Naive thymus-derived CD4-positive, alpha-beta T cell (primary cell): Measurements from ENCODE around the gene PHF8. TPM values are rescaled to one million over a fixed set of nuclear protein-coding genes. Genes with fewer than 3 reads are reported as not detected.

Source experiments
- ATAC-seq: fragments of 150-1000 bp; cut with Tn5 transposase; 2 replicates; pipeline ENCODE4 v1.10.0; 2021; ENCODE audit warnings: mild to moderate bottlenecking, moderate library complexity
- CTCF ChIA-PET: fragments of 350-600 bp; sonication (Branson Sonifier 250); formaldehyde crosslinking; loops from one replicate; lab custom pipeline; 2021; ENCODE audit warnings: antibody characterized with exemption; lab: Charles Lee
- POLR2A ChIA-PET: fragments of 350-600 bp; sonication (Branson Sonifier 250); formaldehyde crosslinking; loops from one replicate; lab custom pipeline; 2021; ENCODE audit warnings: antibody characterized with exemption, inconsistent platforms; lab: Charles Lee
- DNase-seq, 9 donors: peaks; one replicate each; pipeline versions ENCODE4 v3.0.0 to v3.0.0-alpha.2; 2020 to 2022; ENCODE audit warnings: mixed read lengths in 1 of 9
- H3K27ac ChIP-seq: one replicate; pipeline ENCODE4 v1.7.0; 2013; ENCODE audit warnings: mild to moderate bottlenecking, low read depth, low read length, moderate library complexity
- H3K27me3 ChIP-seq, 2 donors: one replicate each; pipeline ENCODE4 v1.7.0; 2013; ENCODE audit warnings: low read length in 2 of 2, mild to moderate bottlenecking in 2 of 2, moderate library complexity in 2 of 2; ENCODE audit not compliant: control insufficient read depth in 2 of 2, insufficient read depth in 2 of 2
- H3K36me3 ChIP-seq, 3 experiments: 1 replicate in 2 of 3; 2 replicates in 1 of 3; pipeline ENCODE4 v1.7.0; 2013; ENCODE audit warnings: low read length in 3 of 3, mild to moderate bottlenecking in 3 of 3, moderate library complexity in 1 of 3; ENCODE audit not compliant: insufficient read depth in 3 of 3, control insufficient read depth in 2 of 3
- H3K4me1 ChIP-seq, 2 donors: one replicate each; pipeline ENCODE4 v1.7.0; 2013; ENCODE audit warnings: low read length in 2 of 2, mild to moderate bottlenecking in 2 of 2, moderate library complexity in 1 of 2; ENCODE audit not compliant: control insufficient read depth in 2 of 2, insufficient read depth in 2 of 2
- H3K4me3 ChIP-seq: 2 replicates; pipeline ENCODE4 v1.7.0; 2013; ENCODE audit warnings: mild to moderate bottlenecking, low read length
- H3K9me3 ChIP-seq, 3 experiments: 1 replicate in 2 of 3; 2 replicates in 1 of 3; pipeline ENCODE4 v1.7.0; 2013; ENCODE audit warnings: low read length in 3 of 3; ENCODE audit not compliant: control insufficient read depth in 2 of 3
- H3K27ac Mint-ChIP-seq, 9 donors: one replicate each; pipeline ENCODE4 v1.8.0; 2020 to 2022; ENCODE audit warnings: mixed read lengths in 9 of 9, mild to moderate bottlenecking in 8 of 9, moderate library complexity in 5 of 9, inconsistent platforms in 2 of 9
- H3K27me3 Mint-ChIP-seq, 5 donors: one replicate each; pipeline ENCODE4 v1.8.0; 2021 to 2022; ENCODE audit warnings: mixed read lengths in 5 of 5, mild to moderate bottlenecking in 1 of 5
- H3K36me3 Mint-ChIP-seq, 5 donors: one replicate each; pipeline ENCODE4 v1.8.0; 2020 to 2022; ENCODE audit warnings: mixed read lengths in 5 of 5, mild to moderate bottlenecking in 3 of 5, inconsistent platforms in 1 of 5
- H3K4me1 Mint-ChIP-seq, 7 donors: one replicate each; pipeline ENCODE4 v1.8.0; 2020 to 2022; ENCODE audit warnings: mixed read lengths in 7 of 7, mild to moderate bottlenecking in 3 of 7, inconsistent platforms in 1 of 7
- H3K4me3 Mint-ChIP-seq, 10 donors: one replicate each; pipeline ENCODE4 v1.8.0; 2020 to 2022; ENCODE audit warnings: mild to moderate bottlenecking in 10 of 10, mixed read lengths in 10 of 10, moderate library complexity in 6 of 10, inconsistent platforms in 2 of 10
- H3K9me3 Mint-ChIP-seq, 11 donors: one replicate each; pipeline ENCODE4 v1.8.0; 2020 to 2022; ENCODE audit warnings: mixed read lengths in 11 of 11, mild to moderate bottlenecking in 4 of 11, inconsistent platforms in 1 of 11, moderate library complexity in 1 of 11
- intact Hi-C, 2 donors: fragments of 100-400 bp; cut with micrococcal nuclease; formaldehyde crosslinking; loops; one replicate each; pipeline ENCODE4 v1.15.1; 2023
- polyA plus RNA-seq, 2 donors: library from polyadenylated mRNA; unstranded; fragments of 300-500 nt; fragmentation: Illumina TruSeq; gene quantifications; one replicate each; pipeline ENCODE4 v1.2.3, GENCODE V29; 2021
- total RNA-seq, 6 experiments: library from RNA in 5 of 6; stranded (reverse) in 5 of 6; gene quantifications; 1 replicate in 5 of 6; 2 replicates in 1 of 6; pipeline ENCODE4 v1.2.3 and lab custom pipeline; 2021 to 2026

The PHF8 gene
- total RNA-seq = 10 to 100 TPM; 48.5 to 80.2 (median 54.5) TPM
- polyA plus RNA-seq = 10 to 100 TPM; 11.7 to 20.5 TPM
- 102 reads per million, percentile 85 among the genes with 10 or more reads in this experiment for total RNA-seq (lab: John Stamatoyannopoulos, UW)

- Mint-ChIP-seq H3K4me3 (peak within 1 kb of the TSS; percentile 84 to 96 (median 94)), H3K36me3 (peaks cover 0 to 10% (median 0%) of the 10 kb centered on the region in 5 donors), H3K4me1 (peaks cover 8 to 33% (median 17%) of the 10 kb centered on the region in 7 donors), H3K27me3 (no peaks in the 10 kb centered on the region), H3K9me3 (no peaks in the 10 kb centered on the region), H3K27ac (peak within 1 kb of the TSS; percentile 93 to 99 (median 97))
- Histone ChIP-seq H3K4me1 (peaks cover 9% of the 10 kb centered on the region in 2 donors), H3K27me3 (no peaks in the 10 kb centered on the region), H3K27ac (peak within 1 kb of the TSS; percentile 95), H3K9me3 (no peaks in the 10 kb centered on the region), H3K36me3 (no peaks in the 10 kb centered on the region), H3K4me3 (peak within 1 kb of the TSS; percentile 80)
- intact Hi-C loops = loop anchor here (1.0 to 10.0 kb wide), 17 partner anchors 139 to 1673 kb away; partner anchors contain the start of genes FAM120C (in 2 of the 2), GNL3L (in 2 of the 2), KANTR (in 2 of the 2) and KDM5C (in 2 of the 2)
- POLR2A ChIA-PET = interaction anchor here (0.7 to 4.2 kb wide), 13 partner anchors 15 to 1445 kb away, joined by 3 to 31 read pairs (median 4); partner anchors contain the start of genes FAM120C, GNL3L, RIBC1 and SMC1A
- CTCF ChIA-PET = interaction anchor here (1.2 kb wide), 1 partner anchor 360 kb away, joined by 3 read pairs; no protein-coding TSS in a partner anchor
- ATAC-seq (peak; percentile 90), DNase-seq (peak; percentile 84 to 96 (median 94))
Measured at GRCh38 chrX:54044126-54044876, at the start of gene PHF8. Gene PHF8, minus strand, starts transcription at chrX:54044473. Its CDS starts 1,745 bp downstream, at chrX:54042728.

- ATAC-seq = no peak
- Histone ChIP-seq H3K27ac (no peak overlapping the region), H3K4me1 (no peaks in the 10 kb centered on the region), H3K27me3 (no peaks in the 10 kb centered on the region), H3K36me3 (no peaks in the 10 kb centered on the region), H3K9me3 (no peaks in the 10 kb centered on the region), H3K4me3 (no peak overlapping the region)
- DNase-seq = no peak
- Mint-ChIP-seq H3K27ac (no peak overlapping the region), H3K36me3 (peaks cover 0 to 4% (median 0%) of the 10 kb centered on the region in 5 donors), H3K9me3 (no peaks in the 10 kb centered on the region), H3K4me3 (no peak overlapping the region), H3K27me3 (no peaks in the 10 kb centered on the region), H3K4me1 (no peaks in the 10 kb centered on the region)
- intact Hi-C loops = no loop called here
- CTCF ChIA-PET = no interaction called here
- POLR2A ChIA-PET = no interaction called here
Measured at GRCh38 chrX:54093571-54093970, 49.3 kb upstream of the PHF8 start.

- DNase-seq (no peak), ATAC-seq (no peak)
- intact Hi-C loops = no loop called here
- Mint-ChIP-seq H3K4me1 (no peaks in the 10 kb centered on the region), H3K36me3 (peaks cover 0 to 4% (median 0%) of the 10 kb centered on the region in 5 donors), H3K9me3 (no peaks in the 10 kb centered on the region), H3K27ac (no peak overlapping the region), H3K27me3 (no peaks in the 10 kb centered on the region), H3K4me3 (no peak overlapping the region)
- H3K9me3 ChIP-seq = no peaks in the 10 kb centered on the region
- ChIA-PET CTCF (no interaction called here), POLR2A (no interaction called here)
- no peaks in the 10 kb centered on the region for H3K4me1 ChIP-seq
- H3K27ac ChIP-seq = no peak overlapping the region
- no peaks in the 10 kb centered on the region for H3K27me3 ChIP-seq
- H3K36me3 ChIP-seq = no peaks in the 10 kb centered on the region
- H3K4me3 ChIP-seq = no peak overlapping the region
Measured at GRCh38 chrX:54093159-54093558, 48.9 kb upstream of the PHF8 start.

GRCh38 chrX:54090880-54091279 is 46.6 kb upstream of the PHF8 start:
- DNase-seq = no peak
- Mint-ChIP-seq H3K27ac (no peak overlapping the region), H3K4me1 (no peaks in the 10 kb centered on the region), H3K9me3 (no peaks in the 10 kb centered on the region), H3K27me3 (no peaks in the 10 kb centered on the region), H3K4me3 (no peak overlapping the region), H3K36me3 (peaks cover 0 to 7% (median 2%) of the 10 kb centered on the region in 5 donors)
- H3K4me1 ChIP-seq = no peaks in the 10 kb centered on the region
- no peaks in the 10 kb centered on the region for H3K36me3 ChIP-seq
- no peak overlapping the region for H3K27ac ChIP-seq
- no peaks in the 10 kb centered on the region for H3K27me3 ChIP-seq
- no peak for ATAC-seq
- no peaks in the 10 kb centered on the region for H3K9me3 ChIP-seq
- H3K4me3 ChIP-seq = no peak overlapping the region
- intact Hi-C loops = no loop called here
- CTCF ChIA-PET = no interaction called here
- POLR2A ChIA-PET = no interaction called here

- POLR2A ChIA-PET = no interaction called here
- Histone ChIP-seq H3K36me3 (peaks cover 0 to 3% (median 0%) of the 10 kb centered on the region in 3 experiments), H3K9me3 (no peaks in the 10 kb centered on the region), H3K27me3 (no peaks in the 10 kb centered on the region), H3K4me3 (no peak overlapping the region), H3K27ac (no peak overlapping the region), H3K4me1 (no peaks in the 10 kb centered on the region)
- H3K27ac Mint-ChIP-seq = no peak overlapping the region
- no peaks in the 10 kb centered on the region for H3K4me1 Mint-ChIP-seq
- ATAC-seq (no peak), DNase-seq (no peak)
- H3K4me3 Mint-ChIP-seq = no peak overlapping the region
- H3K36me3 Mint-ChIP-seq = peaks cover 0 to 22% (median 2%) of the 10 kb centered on the region in 5 donors
- peaks cover 0 to 2% (median 0%) of the 10 kb centered on the region in 11 donors for H3K9me3 Mint-ChIP-seq
- no peaks in the 10 kb centered on the region for H3K27me3 Mint-ChIP-seq
- CTCF ChIA-PET = no interaction called here
- intact Hi-C loops = no loop called here
Measured at GRCh38 chrX:54089191-54089590, 44.9 kb upstream of the PHF8 start.

GRCh38 chrX:54087661-54088060 is 43.4 kb upstream of the PHF8 start:
- no peak overlapping the region for H3K4me3 Mint-ChIP-seq
- Histone ChIP-seq H3K4me3 (no peak overlapping the region), H3K9me3 (no peaks in the 10 kb centered on the region), H3K27ac (no peak overlapping the region), H3K4me1 (no peaks in the 10 kb centered on the region), H3K27me3 (no peaks in the 10 kb centered on the region), H3K36me3 (peaks cover 0 to 5% (median 0%) of the 10 kb centered on the region in 3 experiments)
- H3K4me1 Mint-ChIP-seq = no peaks in the 10 kb centered on the region
- no peaks in the 10 kb centered on the region for H3K27me3 Mint-ChIP-seq
- DNase-seq (no peak), ATAC-seq (no peak)
- H3K36me3 Mint-ChIP-seq = peaks cover 0 to 22% (median 2%) of the 10 kb centered on the region in 5 donors
- H3K9me3 Mint-ChIP-seq = peaks cover 0 to 2% (median 0%) of the 10 kb centered on the region in 11 donors
- POLR2A ChIA-PET = no interaction called here
- H3K27ac Mint-ChIP-seq = peak overlapping the region in 2 of 9 donors; percentile 0 to 51
- CTCF ChIA-PET = interaction anchor here (0.7 kb wide), 1 partner anchor 40 kb away, joined by 4 read pairs; no protein-coding TSS in a partner anchor
- intact Hi-C loops = no loop called here
